Transverse colon (tissue), 4 donors: ENCODE measurements around the gene PNMA6F. TPM values are rescaled to one million over a fixed set of nuclear protein-coding genes. Genes with fewer than 3 reads are reported as not detected.

ENCODE experiments used
- DNase-seq: peaks from one replicate; pipeline ENCODE4 v3.0.0-alpha.2; 2019
- H3K27ac ChIP-seq, 4 donors: fragments of 200-600 bp; sonication (generic); 2 replicates each; pipeline ENCODE4 v1.5.1; 2016 to 2018; ENCODE audit warnings: inconsistent platforms in 4 of 4
- H3K27me3 ChIP-seq: fragments of 200-600 bp; sonication (generic); 2 replicates; pipeline ENCODE4 v1.5.1; 2017; ENCODE audit warnings: inconsistent platforms
- H3K36me3 ChIP-seq, 4 donors: fragments of 200-600 bp; sonication (generic); 2 replicates each; pipeline ENCODE4 v1.5.1; 2017 to 2019; ENCODE audit warnings: inconsistent platforms in 4 of 4
- H3K4me1 ChIP-seq, 4 donors: fragments of 200-600 bp; sonication (generic); 2 replicates each; pipeline ENCODE4 v1.5.1; 2017 to 2020; ENCODE audit warnings: inconsistent platforms in 4 of 4
- H3K4me3 ChIP-seq, 4 donors: fragments of 200-600 bp; sonication (generic); 1 replicate in 1 of 4; 2 replicates in 3 of 4; pipeline versions ENCODE4 v1.5.1 to v1.6.1; 2017 to 2019; ENCODE audit warnings: inconsistent platforms in 4 of 4
- H3K9me3 ChIP-seq, 2 donors: fragments of 200-600 bp; sonication (generic); 2 replicates each; pipeline ENCODE4 v1.5.1; 2017 to 2019; ENCODE audit warnings: inconsistent platforms in 2 of 2
- EP300 ChIP-seq: sonication (generic); formaldehyde crosslinking; IDR thresholded peaks from one replicate; pipeline ENCODE4 v1.6.1; 2017; ENCODE audit warnings: antibody characterized with exemption, low read depth
- POLR2A ChIP-seq: fragments of 450-650 bp; IDR thresholded peaks from one replicate; pipeline ENCODE4 v1.6.1; 2016; ENCODE audit warnings: antibody characterized with exemption, mild to moderate bottlenecking, moderate library complexity
- POLR2AphosphoS5 ChIP-seq, 3 donors: sonication (generic); formaldehyde crosslinking; IDR thresholded peaks; one replicate each; pipeline ENCODE4 v1.6.1; 2016; ENCODE audit warnings: antibody characterized with exemption in 3 of 3
- WGBS, 2 donors: methylation state at CpG; one replicate each; pipeline ENCODE4 v1.1.5; 2018; ENCODE audit warnings: low coverage in 1 of 2; 5-methylcytosine and 5-hydroxymethylcytosine counted together
- in situ Hi-C, 4 donors: fragments of 200-750 bp; cut with MboI; loops; one replicate each; pipeline versions ENCODE4 v1.15.0 to v1.15.1; 2017; ENCODE audit warnings: low sequenced_read_pairs in 3 of 4, low pct_ligation_motif_present in 1 of 4, low pct_unique_long_range_greater_than_20kb in 1 of 4
- intact Hi-C: fragments of 100-400 bp; cut with DNase I; formaldehyde crosslinking; loops from one replicate; pipeline ENCODE4 v1.15.1; 2023; ENCODE audit warnings: low total_unique reads
- total RNA-seq, 4 donors: library from RNA; depleted of rRNA; stranded (reverse); fragments of >200 nt; gene quantifications; one replicate each; pipeline ENCODE4 v1.1.0, GENCODE V29; 2016
- TF ChIP-seq, protein P1 (sequence below), 5 experiments: fragments of 200-600 bp in 3 of 5; fragments of 450-650 bp in 2 of 5; sonication (generic) in 3 of 5; IDR thresholded peaks; 1 replicate in 2 of 5; 2 replicates in 3 of 5; pipeline ENCODE4 v1.5.1; 2016 to 2017; ENCODE audit warnings: antibody characterized with exemption in 5 of 5, inconsistent platforms in 3 of 5, mild to moderate bottlenecking in 2 of 5, moderate library complexity in 1 of 5

Gene PNMA6F
- total RNA-seq, 4 donors from 2014 or later = not detected

DNA sequence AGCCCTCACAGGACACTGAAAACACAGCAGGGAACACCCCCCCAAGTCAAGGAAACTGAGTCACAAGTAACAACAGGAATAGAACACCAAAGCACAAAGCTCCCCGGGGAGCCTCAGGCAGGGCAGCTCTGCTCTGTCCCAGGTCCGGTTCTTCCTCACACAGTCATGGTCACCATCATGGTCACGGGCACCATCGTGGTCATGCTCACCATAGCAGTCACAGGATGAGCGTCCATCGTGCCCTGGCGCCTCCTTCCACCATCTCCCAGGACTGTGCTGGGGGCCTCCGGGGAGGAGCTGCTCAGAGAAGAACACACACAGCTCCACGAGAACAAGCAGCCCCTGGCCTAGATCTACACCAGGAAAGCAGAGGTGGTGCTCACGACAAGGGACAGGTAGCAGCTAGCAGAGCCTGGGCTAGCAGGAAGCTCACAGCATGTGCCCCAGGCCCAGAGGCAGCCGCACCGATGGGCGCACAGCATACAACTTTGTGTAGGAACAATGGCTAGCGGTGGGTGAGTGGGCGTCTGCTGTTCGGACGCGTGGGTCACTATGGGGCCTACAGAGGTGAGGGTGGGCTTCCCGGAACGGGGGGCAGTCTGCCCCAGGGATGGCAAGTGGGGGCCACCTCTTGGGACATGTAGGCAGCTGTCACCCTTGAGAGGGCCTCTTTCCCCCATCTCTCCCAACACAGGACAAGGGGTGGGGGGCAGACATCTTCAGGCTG, 3.4 kb downstream of the PNMA6F start:
- Histone ChIP-seq H3K27ac (no peak overlapping the region), H3K9me3 (no peaks in the 10 kb centered on the region), H3K36me3 (no peaks in the 10 kb centered on the region), H3K4me3 (no peak overlapping the region), H3K27me3 (peaks cover 6% of the 10 kb centered on the region), H3K4me1 (no peaks in the 10 kb centered on the region)
- no peak for DNase-seq
- no peak for TF ChIP-seq EP300
- no peak for TF ChIP-seq POLR2AphosphoS5 (IDR thresholded peaks at IDR 0.05)
- TF ChIP-seq, protein P1, sequence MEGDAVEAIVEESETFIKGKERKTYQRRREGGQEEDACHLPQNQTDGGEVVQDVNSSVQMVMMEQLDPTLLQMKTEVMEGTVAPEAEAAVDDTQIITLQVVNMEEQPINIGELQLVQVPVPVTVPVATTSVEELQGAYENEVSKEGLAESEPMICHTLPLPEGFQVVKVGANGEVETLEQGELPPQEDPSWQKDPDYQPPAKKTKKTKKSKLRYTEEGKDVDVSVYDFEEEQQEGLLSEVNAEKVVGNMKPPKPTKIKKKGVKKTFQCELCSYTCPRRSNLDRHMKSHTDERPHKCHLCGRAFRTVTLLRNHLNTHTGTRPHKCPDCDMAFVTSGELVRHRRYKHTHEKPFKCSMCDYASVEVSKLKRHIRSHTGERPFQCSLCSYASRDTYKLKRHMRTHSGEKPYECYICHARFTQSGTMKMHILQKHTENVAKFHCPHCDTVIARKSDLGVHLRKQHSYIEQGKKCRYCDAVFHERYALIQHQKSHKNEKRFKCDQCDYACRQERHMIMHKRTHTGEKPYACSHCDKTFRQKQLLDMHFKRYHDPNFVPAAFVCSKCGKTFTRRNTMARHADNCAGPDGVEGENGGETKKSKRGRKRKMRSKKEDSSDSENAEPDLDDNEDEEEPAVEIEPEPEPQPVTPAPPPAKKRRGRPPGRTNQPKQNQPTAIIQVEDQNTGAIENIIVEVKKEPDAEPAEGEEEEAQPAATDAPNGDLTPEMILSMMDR (IDR thresholded peaks at IDR 0.05) = no peak
- TF ChIP-seq POLR2A = no peak
- intact Hi-C loops = no loop called here
- in situ Hi-C loops = no loop called here
- 91% methylated on average over 19 of the region's 20 CpGs; no CpG with 5 or more reads in 1 of the 2 donors for WGBS, 2 donors

DNA sequence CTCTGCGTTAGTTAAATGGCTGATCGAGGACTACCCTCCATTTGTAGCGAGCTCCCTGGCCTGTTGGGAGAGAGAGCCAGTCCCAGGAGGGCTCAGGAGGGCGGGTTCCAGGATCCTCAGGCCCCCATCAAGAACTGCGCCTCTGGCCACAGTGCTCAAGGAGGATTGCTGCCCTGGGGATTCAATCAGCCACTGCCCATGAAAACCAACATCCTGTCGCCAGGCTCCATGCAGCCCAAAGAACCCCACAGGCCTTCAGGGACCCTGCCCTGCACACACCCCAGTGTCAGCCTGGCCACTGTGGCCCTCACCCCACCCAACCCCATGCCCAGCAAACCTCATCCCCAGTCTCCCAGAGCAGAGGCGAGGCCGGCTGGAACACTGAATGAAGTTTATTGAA, 4.3 kb downstream of the PNMA6F start:
- whole genome bisulfite sequencing, 2 donors = 79% methylated on average over 8 of the region's 8 CpGs; no CpG with 5 or more reads in 1 of the 2 donors
- no peak overlapping the region for H3K27ac ChIP-seq
- H3K36me3 ChIP-seq = no peaks in the 10 kb centered on the region
- TF ChIP-seq POLR2A (no peak), EP300 (no peak)
- DNase-seq = no peak
- H3K4me3 ChIP-seq = no peak overlapping the region
- no peaks in the 10 kb centered on the region for H3K4me1 ChIP-seq
- no peaks in the 10 kb centered on the region for H3K9me3 ChIP-seq
- intact Hi-C loops (no loop called here), in situ Hi-C loops (no loop called here)
- peaks cover 6% of the 10 kb centered on the region for H3K27me3 ChIP-seq

DNA sequence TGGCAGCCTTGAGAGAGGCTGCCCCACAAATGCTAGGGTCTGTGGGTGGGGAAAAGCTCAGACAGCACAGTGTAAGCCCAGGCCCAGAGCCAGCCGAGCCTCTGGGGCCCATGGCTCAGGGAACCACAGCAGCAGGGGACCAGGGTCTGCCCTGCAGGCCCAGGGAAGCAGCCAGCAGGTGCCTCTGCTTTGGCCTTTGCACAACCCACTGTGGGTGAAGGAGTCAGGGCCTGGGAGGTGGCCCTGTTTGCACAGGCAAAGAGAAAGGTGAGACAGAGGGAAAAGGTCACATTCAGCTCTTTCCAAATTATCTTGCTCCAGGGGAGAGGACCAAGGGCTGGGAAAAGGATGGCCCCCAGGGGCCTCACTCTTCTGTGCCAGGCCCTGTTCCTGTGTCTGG, 8.7 kb downstream of the PNMA6F start:
- Histone ChIP-seq H3K4me3 (no peak overlapping the region), H3K9me3 (no peaks in the 10 kb centered on the region), H3K27ac (no peak overlapping the region), H3K27me3 (no peaks in the 10 kb centered on the region), H3K36me3 (no peaks in the 10 kb centered on the region), H3K4me1 (no peaks in the 10 kb centered on the region)
- 57% methylated on average over 1 of the region's 1 CpG; no CpG with 5 or more reads in 1 of the 2 donors for WGBS, 2 donors
- in situ Hi-C loops (no loop called here), intact Hi-C loops (no loop called here)
- DNase-seq = no peak
- no peak for TF ChIP-seq POLR2A
- TF ChIP-seq EP300 = no peak
- no peak for TF ChIP-seq POLR2AphosphoS5 (IDR thresholded peaks at IDR 0.05)
- TF ChIP-seq, protein P1 (IDR thresholded peaks at IDR 0.05) = no peak

DNA sequence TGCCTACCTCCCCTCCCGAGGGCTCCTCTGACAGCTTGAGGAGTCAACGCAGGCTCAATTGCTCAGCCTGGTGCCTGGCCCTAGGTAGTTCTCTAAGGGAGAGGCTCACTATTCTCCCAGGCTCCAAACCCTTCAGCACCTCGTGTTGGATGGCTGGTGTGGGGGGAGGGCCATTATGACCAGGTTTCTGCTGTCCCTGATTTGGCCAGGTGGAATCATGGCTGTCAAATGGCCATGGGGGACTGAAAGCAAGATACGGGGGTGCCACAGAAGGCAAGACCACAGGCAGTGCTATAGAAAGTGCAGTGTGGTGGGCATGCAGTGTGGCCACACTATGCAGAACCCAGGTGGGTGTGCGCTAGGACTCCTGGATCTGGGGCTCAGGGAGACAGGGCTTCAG, 9.5 kb downstream of the PNMA6F start:
- H3K4me3 ChIP-seq = no peak overlapping the region
- no peak overlapping the region for H3K27ac ChIP-seq
- in situ Hi-C loops = no loop called here
- no peaks in the 10 kb centered on the region for H3K27me3 ChIP-seq
- WGBS, 2 donors = 82% methylated on average over 5 of the region's 5 CpGs; no CpG with 5 or more reads in 1 of the 2 donors
- no peaks in the 10 kb centered on the region for H3K4me1 ChIP-seq
- no peaks in the 10 kb centered on the region for H3K9me3 ChIP-seq
- TF ChIP-seq POLR2A = no peak
- no peak for TF ChIP-seq EP300
- no peak for TF ChIP-seq POLR2AphosphoS5 (IDR thresholded peaks at IDR 0.05)
- TF ChIP-seq, protein P1 (IDR thresholded peaks at IDR 0.05) = no peak
- no peaks in the 10 kb centered on the region for H3K36me3 ChIP-seq
- no peak for DNase-seq
- intact Hi-C loops = no loop called here
